A673 (cell line): ENCODE data around the gene BIRC5. TPM values are rescaled to one million over a fixed set of nuclear protein-coding genes. Genes with fewer than 3 reads are reported as not detected.

Experiments used
- BruUV-seq: library from RNA; stranded (reverse); fragments of 400-500 nt; replicated peaks from 2 replicates; lab custom pipeline; 2021; lab: Mats Ljungman, UMichigan
- CTCF ChIA-PET: fragments of 300-600 bp; sonication (Branson Sonifier 250); formaldehyde crosslinking; loops from one replicate; lab custom pipeline; 2022; ENCODE audit warnings: antibody characterized with exemption; lab: Charles Lee
- POLR2A ChIA-PET: fragments of 300-600 bp; sonication (Branson Sonifier 250); formaldehyde crosslinking; loops from one replicate; lab custom pipeline; 2022; ENCODE audit warnings: antibody characterized with exemption; ENCODE audit not compliant: low non-redundant PET; lab: Charles Lee
- DNase-seq: peaks from one replicate; pipeline ENCODE4 v3.0.0-alpha.2; 2015; ENCODE audit warnings: low spot score
- H3K27ac ChIP-seq: fragments of 200-600 bp; sonication (generic); 2 replicates; pipeline ENCODE4 v1.5.1; 2016; ENCODE audit warnings: mixed run types, low read depth, mild to moderate bottlenecking, mixed read lengths, antibody characterized with exemption, low read length; ENCODE audit not compliant: poor library complexity, severe bottlenecking
- H3K27me3 ChIP-seq: fragments of 200-600 bp; sonication (generic); replicated peaks from 2 replicates; pipeline ENCODE4 v1.6.1; 2017; ENCODE audit warnings: mixed run types, low read depth, mild to moderate bottlenecking, mixed read lengths, antibody characterized with exemption, low read length; ENCODE audit not compliant: insufficient read depth, poor library complexity
- H3K36me3 ChIP-seq: fragments of 200-600 bp; sonication (generic); 2 replicates; pipeline ENCODE4 v1.6.1; 2016; ENCODE audit warnings: mixed run types, mild to moderate bottlenecking, mixed read lengths, antibody characterized with exemption, low read length; ENCODE audit not compliant: insufficient read depth, poor library complexity, severe bottlenecking
- H3K4me1 ChIP-seq: fragments of 200-600 bp; sonication (generic); 2 replicates; pipeline ENCODE4 v1.6.1; 2017; ENCODE audit warnings: mixed run types, mild to moderate bottlenecking, mixed read lengths, antibody characterized with exemption, low read length; ENCODE audit not compliant: insufficient read depth, poor library complexity, severe bottlenecking
- H3K4me3 ChIP-seq: fragments of 200-600 bp; sonication (generic); 2 replicates; pipeline ENCODE4 v1.5.1; 2016; ENCODE audit warnings: low read depth, mixed run types, mild to moderate bottlenecking, mixed read lengths, low read length; ENCODE audit not compliant: poor library complexity, severe bottlenecking
- H3K9me3 ChIP-seq: fragments of 200-600 bp; sonication (generic); 2 replicates; pipeline ENCODE4 v1.6.1; 2016; ENCODE audit warnings: mixed run types, low read depth, mild to moderate bottlenecking, mixed read lengths, antibody characterized with exemption, low read length; ENCODE audit not compliant: poor library complexity, severe bottlenecking
- EZH2 ChIP-seq: fragments of 200-600 bp; sonication (generic); IDR thresholded peaks from 2 replicates; pipeline ENCODE4 v1.6.1; 2017; ENCODE audit warnings: borderline replicate concordance, low read depth, mild to moderate bottlenecking, mixed read lengths, antibody characterized with exemption, low read length; ENCODE audit not compliant: poor library complexity, severe bottlenecking
- intact Hi-C: fragments of 100-400 bp; cut with micrococcal nuclease; formaldehyde crosslinking; loops from one replicate; pipeline ENCODE4 v1.10.0; 2022; ENCODE audit not compliant: unreplicated experiment
- total RNA-seq: library from RNA; stranded (reverse); gene quantifications from 2 replicates; pipeline ENCODE4 v1.2.3, GENCODE V29; 2021
- TF ChIP-seq, protein P1 (sequence below): fragments of 300-800, 200-600 bp; sonication (generic); conservative IDR thresholded peaks from 2 replicates; pipeline ENCODE4 v1.5.1; 2017; ENCODE audit warnings: low read depth, mild to moderate bottlenecking, antibody characterized with exemption, low read length, moderate library complexity, mixed read lengths

The BIRC5 gene
- total RNA-seq, 1 experiment from 2014 or later = 158 TPM

GRCh38 chr17:78184868-78185267 lies 29.2 kb upstream of the BIRC5 start:
- ChIA-PET POLR2A (no interaction called here), CTCF (no interaction called here)
- intact Hi-C loops = no loop called here

DNA sequence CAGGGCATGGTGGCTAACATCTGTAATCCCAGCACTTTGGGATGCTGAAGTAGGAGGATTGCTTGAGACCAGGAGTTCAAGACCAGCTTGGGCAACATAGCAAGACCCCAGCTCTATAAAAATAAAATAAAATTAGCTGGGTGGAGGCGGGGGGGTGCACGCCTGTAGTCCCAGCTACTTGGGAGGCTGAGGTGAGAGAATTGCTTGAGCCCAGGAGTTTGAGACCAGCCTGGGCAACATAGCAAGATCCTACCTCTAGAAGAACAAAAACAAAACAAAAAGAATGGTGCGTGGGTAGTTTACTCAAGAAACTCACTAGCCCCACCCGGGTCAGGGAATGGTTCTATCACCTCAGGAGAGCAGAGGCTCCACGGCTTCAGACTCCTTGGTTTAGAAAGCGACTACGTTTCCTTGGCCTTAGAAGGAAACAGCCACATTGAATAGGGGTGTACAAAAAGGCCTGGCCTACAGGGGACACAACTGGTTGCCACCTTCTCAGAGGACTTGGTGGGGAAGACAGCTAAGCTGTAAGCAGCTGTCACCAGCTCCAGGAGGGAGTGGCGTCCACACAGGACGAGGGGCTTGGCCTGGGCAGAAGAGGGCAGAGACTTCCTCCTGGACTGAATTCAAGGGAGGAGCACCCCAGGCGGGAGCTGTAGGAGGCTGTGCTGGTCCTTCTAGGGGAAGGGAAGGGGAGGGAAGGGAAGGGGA lies 27.9 kb upstream of the BIRC5 start:
- peak; percentile 42 for DNase-seq
- CTCF ChIA-PET = interaction anchor here (0.5 to 1.0 kb wide), 4 partner anchors 10 to 146 kb away, joined by 3 to 8 read pairs (median 3); no protein-coding TSS in a partner anchor
- Histone ChIP-seq H3K4me1 (peaks cover 17% of the 10 kb centered on the region), H3K36me3 (peaks cover 42% of the 10 kb centered on the region), H3K9me3 (no peaks in the 10 kb centered on the region), H3K27ac (no peak overlapping the region), H3K4me3 (peak overlapping the region; percentile 73), H3K27me3 (no peaks in the 10 kb centered on the region)
- intact Hi-C loops = no loop called here
- TF ChIP-seq, protein P1, sequence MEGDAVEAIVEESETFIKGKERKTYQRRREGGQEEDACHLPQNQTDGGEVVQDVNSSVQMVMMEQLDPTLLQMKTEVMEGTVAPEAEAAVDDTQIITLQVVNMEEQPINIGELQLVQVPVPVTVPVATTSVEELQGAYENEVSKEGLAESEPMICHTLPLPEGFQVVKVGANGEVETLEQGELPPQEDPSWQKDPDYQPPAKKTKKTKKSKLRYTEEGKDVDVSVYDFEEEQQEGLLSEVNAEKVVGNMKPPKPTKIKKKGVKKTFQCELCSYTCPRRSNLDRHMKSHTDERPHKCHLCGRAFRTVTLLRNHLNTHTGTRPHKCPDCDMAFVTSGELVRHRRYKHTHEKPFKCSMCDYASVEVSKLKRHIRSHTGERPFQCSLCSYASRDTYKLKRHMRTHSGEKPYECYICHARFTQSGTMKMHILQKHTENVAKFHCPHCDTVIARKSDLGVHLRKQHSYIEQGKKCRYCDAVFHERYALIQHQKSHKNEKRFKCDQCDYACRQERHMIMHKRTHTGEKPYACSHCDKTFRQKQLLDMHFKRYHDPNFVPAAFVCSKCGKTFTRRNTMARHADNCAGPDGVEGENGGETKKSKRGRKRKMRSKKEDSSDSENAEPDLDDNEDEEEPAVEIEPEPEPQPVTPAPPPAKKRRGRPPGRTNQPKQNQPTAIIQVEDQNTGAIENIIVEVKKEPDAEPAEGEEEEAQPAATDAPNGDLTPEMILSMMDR = no peak
- no peak for TF ChIP-seq EZH2
- POLR2A ChIA-PET = no interaction called here
- BruUV-seq = TSS peak; percentile 30

More at GRCh38 chr17:78184868-78185267, 29.2 kb upstream of the BIRC5 start:
- H3K4me3 ChIP-seq = peak overlapping the region; percentile 7
- H3K9me3 ChIP-seq = no peaks in the 10 kb centered on the region
- no peak for TF ChIP-seq EZH2
- TF ChIP-seq, protein P1 = no peak
- peaks cover 49% of the 10 kb centered on the region for H3K36me3 ChIP-seq
- no peaks in the 10 kb centered on the region for H3K27me3 ChIP-seq
- no peak for DNase-seq
- H3K27ac ChIP-seq = no peak overlapping the region
- H3K4me1 ChIP-seq = peaks cover 17% of the 10 kb centered on the region
- no TSS peak for BruUV-seq

GRCh38 chr17:78186692-78187595 lies 27.1 kb upstream of the BIRC5 start, which contains the start of the genes AFMID and TK1:
Gene AFMID (plus strand): TSS chr17:78187362. CDS start chr17:78187371, 9 bp downstream.
Gene TK1 (minus strand): TSS chr17:78187052. CDS start chr17:78186994, 58 bp downstream.
- no peaks in the 10 kb centered on the region for H3K9me3 ChIP-seq
- BruUV-seq = no TSS peak
- peak; percentile 98 for DNase-seq
- peaks cover 37% of the 10 kb centered on the region for H3K36me3 ChIP-seq
- H3K4me3 ChIP-seq = peak within 1 kb of the TSS; percentile 73
- H3K27ac ChIP-seq = peak within 1 kb of the TSS; percentile 80
- no peaks in the 10 kb centered on the region for H3K27me3 ChIP-seq
- ChIA-PET CTCF (interaction anchor here (0.5 to 1.0 kb wide), 6 partner anchors 10 to 147 kb away, joined by 3 to 8 read pairs (median 4); no protein-coding TSS in a partner anchor), POLR2A (interaction anchor here (0.6 kb wide), 1 partner anchor 15 kb away, joined by 3 read pairs; no protein-coding TSS in a partner anchor)
- intact Hi-C loops = no loop called here
- TF ChIP-seq EZH2 = no peak
- TF ChIP-seq, protein P1 = peak; percentile 82
- peaks cover 17% of the 10 kb centered on the region for H3K4me1 ChIP-seq
